WTC11 (cell line): ENCODE data around the gene TMEM143. TPM values are rescaled to one million over a fixed set of nuclear protein-coding genes. Genes with fewer than 3 reads are reported as not detected.

ENCODE experiments used
- ATAC-seq: fragments of 200-7000 bp; cut with Tn5 transposase; 2 replicates; pipeline ENCODE4 v1.10.0; 2021; ENCODE audit warnings: mild to moderate bottlenecking, moderate library complexity
- CTCF ChIA-PET: fragments of 300-600 bp; sonication (Branson Sonifier 250); formaldehyde crosslinking; loops from one replicate; lab custom pipeline; 2021; ENCODE audit warnings: antibody characterized with exemption; lab: Charles Lee
- POLR2A ChIA-PET: fragments of 350-600 bp; sonication (Branson Sonifier 250); formaldehyde crosslinking; loops from one replicate; lab custom pipeline; 2021; ENCODE audit warnings: antibody characterized with exemption; lab: Charles Lee
- DNase-seq: peaks from one replicate; pipeline ENCODE4 v3.0.0; 2021; ENCODE audit warnings: low spot score
- H3K27ac Mint-ChIP-seq: 2 replicates; pipeline ENCODE4 v1.8.0; 2021; ENCODE audit warnings: mixed read lengths
- H3K27me3 Mint-ChIP-seq: 2 replicates; pipeline ENCODE4 v1.8.0; 2021; ENCODE audit warnings: low read depth, mild to moderate bottlenecking, moderate library complexity, mixed read lengths
- H3K36me3 Mint-ChIP-seq: 2 replicates; pipeline ENCODE4 v1.8.0; 2021; ENCODE audit warnings: mixed read lengths
- H3K4me1 Mint-ChIP-seq: 2 replicates; pipeline ENCODE4 v1.8.0; 2022; ENCODE audit warnings: mixed read lengths
- H3K4me3 Mint-ChIP-seq: 2 replicates; pipeline ENCODE4 v1.8.0; 2021; ENCODE audit warnings: mild to moderate bottlenecking, moderate library complexity, mixed read lengths
- H3K9me3 Mint-ChIP-seq: 2 replicates; pipeline ENCODE4 v1.8.0; 2021; ENCODE audit warnings: mixed read lengths
- ATF1 ChIP-seq: sonication (generic); formaldehyde crosslinking; IDR thresholded peaks from 2 replicates; pipeline ENCODE4 v1.8.1; 2023; ENCODE audit warnings: mild to moderate bottlenecking, moderate library complexity, missing genetic modification reagents
- ATF3 ChIP-seq: sonication (generic); formaldehyde crosslinking; conservative IDR thresholded peaks from 2 replicates; pipeline ENCODE4 v1.8.1; 2022; ENCODE audit warnings: mild to moderate bottlenecking, missing genetic modification reagents
- FOXK1 ChIP-seq: sonication (generic); formaldehyde crosslinking; IDR thresholded peaks from 2 replicates; pipeline ENCODE4 v1.8.0; 2022; ENCODE audit warnings: mild to moderate bottlenecking, moderate library complexity, missing genetic modification reagents
- IRF2 ChIP-seq: sonication (generic); formaldehyde crosslinking; IDR thresholded peaks from 2 replicates; pipeline ENCODE4 v1.8.0; 2022; ENCODE audit warnings: low read depth, missing genetic modification reagents, borderline replicate concordance
- MLX ChIP-seq: sonication (generic); formaldehyde crosslinking; IDR thresholded peaks from 2 replicates; pipeline ENCODE4 v1.8.1; 2023; ENCODE audit warnings: mild to moderate bottlenecking, missing genetic modification reagents, moderate library complexity
- MYBL2 ChIP-seq: sonication (generic); formaldehyde crosslinking; IDR thresholded peaks from 2 replicates; pipeline ENCODE4 v1.8.1; 2023; ENCODE audit warnings: mild to moderate bottlenecking, moderate library complexity, missing genetic modification reagents
- NFATC4 ChIP-seq: fragments of 250-450 bp; sonication (Bioruptor Pico); IDR thresholded peaks from 2 replicates; pipeline ENCODE4 v1.9.0; 2021; ENCODE audit warnings: mild to moderate bottlenecking
- NR2C2 ChIP-seq: sonication (generic); formaldehyde crosslinking; IDR thresholded peaks from 2 replicates; pipeline ENCODE4 v1.8.0; 2022; ENCODE audit warnings: mild to moderate bottlenecking, missing genetic modification reagents
- SP1 ChIP-seq: sonication (generic); formaldehyde crosslinking; conservative IDR thresholded peaks from 2 replicates; pipeline ENCODE4 v1.8.1; 2022; ENCODE audit warnings: missing genetic modification reagents
- TCF7 ChIP-seq: sonication (generic); formaldehyde crosslinking; IDR thresholded peaks from 2 replicates; pipeline ENCODE4 v1.8.0; 2022; ENCODE audit warnings: mild to moderate bottlenecking, low read depth, missing genetic modification reagents, moderate library complexity
- TP53 ChIP-seq: sonication (generic); formaldehyde crosslinking; IDR thresholded peaks from 2 replicates; pipeline ENCODE4 v1.8.1; 2023; ENCODE audit warnings: mild to moderate bottlenecking, missing genetic modification reagents
- ZNF121 ChIP-seq: sonication (generic); formaldehyde crosslinking; IDR thresholded peaks from 2 replicates; pipeline ENCODE4 v1.8.0; 2023; ENCODE audit warnings: missing genetic modification reagents
- ZSCAN18 ChIP-seq: fragments of 250-450 bp; sonication (Bioruptor Pico); IDR thresholded peaks from 2 replicates; pipeline ENCODE4 v2.1.2; 2022; ENCODE audit warnings: mild to moderate bottlenecking, moderate library complexity
- total RNA-seq: library from RNA; stranded (reverse); gene quantifications from 3 replicates; pipeline ENCODE4 v1.2.3, GENCODE V29; 2021
- TF ChIP-seq, protein P1 (sequence below): fragments of 250-450 bp; sonication (Bioruptor Pico); IDR thresholded peaks from 2 replicates; pipeline ENCODE4 v1.9.0; 2021; ENCODE audit warnings: mild to moderate bottlenecking, borderline replicate concordance
- TF ChIP-seq, protein P2 (sequence below): sonication (generic); formaldehyde crosslinking; IDR thresholded peaks from 2 replicates; pipeline ENCODE4 v1.8.1; 2023; ENCODE audit warnings: mild to moderate bottlenecking, missing genetic modification reagents, borderline replicate concordance
- TF ChIP-seq, protein P3 (sequence below): sonication (generic); formaldehyde crosslinking; IDR thresholded peaks from 2 replicates; pipeline ENCODE4 v1.8.0; 2022; ENCODE audit warnings: missing genetic modification reagents
- TF ChIP-seq, protein P4 (sequence below): sonication (generic); formaldehyde crosslinking; IDR thresholded peaks from 2 replicates; pipeline ENCODE4 v1.8.1; 2022; ENCODE audit warnings: low read depth, missing genetic modification reagents, borderline replicate concordance

The TMEM143 gene
- total RNA-seq, 1 experiment from 2014 or later = 20.2 TPM

DNA sequence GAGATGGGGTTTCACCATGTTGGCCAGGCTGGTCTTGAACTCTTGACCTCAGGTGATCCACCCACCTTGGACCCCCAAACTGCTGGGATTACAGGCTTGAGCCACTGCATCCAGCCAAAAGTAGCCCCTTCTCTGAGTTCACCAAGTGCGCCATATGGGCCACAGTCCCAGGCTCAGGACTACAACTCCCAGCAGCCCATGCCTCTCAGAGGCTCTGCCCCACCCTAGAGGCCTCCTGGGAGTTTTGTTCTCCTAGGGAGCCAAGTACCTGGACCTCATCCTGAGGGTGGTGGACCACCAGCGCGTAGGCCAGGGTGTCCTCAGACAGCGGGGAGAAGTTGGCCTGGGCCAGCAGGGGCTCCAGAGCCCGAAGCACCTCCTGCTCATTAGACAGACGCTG lies 18.8 kb downstream of the TMEM143 start (continued):
- TF ChIP-seq, protein P1, sequence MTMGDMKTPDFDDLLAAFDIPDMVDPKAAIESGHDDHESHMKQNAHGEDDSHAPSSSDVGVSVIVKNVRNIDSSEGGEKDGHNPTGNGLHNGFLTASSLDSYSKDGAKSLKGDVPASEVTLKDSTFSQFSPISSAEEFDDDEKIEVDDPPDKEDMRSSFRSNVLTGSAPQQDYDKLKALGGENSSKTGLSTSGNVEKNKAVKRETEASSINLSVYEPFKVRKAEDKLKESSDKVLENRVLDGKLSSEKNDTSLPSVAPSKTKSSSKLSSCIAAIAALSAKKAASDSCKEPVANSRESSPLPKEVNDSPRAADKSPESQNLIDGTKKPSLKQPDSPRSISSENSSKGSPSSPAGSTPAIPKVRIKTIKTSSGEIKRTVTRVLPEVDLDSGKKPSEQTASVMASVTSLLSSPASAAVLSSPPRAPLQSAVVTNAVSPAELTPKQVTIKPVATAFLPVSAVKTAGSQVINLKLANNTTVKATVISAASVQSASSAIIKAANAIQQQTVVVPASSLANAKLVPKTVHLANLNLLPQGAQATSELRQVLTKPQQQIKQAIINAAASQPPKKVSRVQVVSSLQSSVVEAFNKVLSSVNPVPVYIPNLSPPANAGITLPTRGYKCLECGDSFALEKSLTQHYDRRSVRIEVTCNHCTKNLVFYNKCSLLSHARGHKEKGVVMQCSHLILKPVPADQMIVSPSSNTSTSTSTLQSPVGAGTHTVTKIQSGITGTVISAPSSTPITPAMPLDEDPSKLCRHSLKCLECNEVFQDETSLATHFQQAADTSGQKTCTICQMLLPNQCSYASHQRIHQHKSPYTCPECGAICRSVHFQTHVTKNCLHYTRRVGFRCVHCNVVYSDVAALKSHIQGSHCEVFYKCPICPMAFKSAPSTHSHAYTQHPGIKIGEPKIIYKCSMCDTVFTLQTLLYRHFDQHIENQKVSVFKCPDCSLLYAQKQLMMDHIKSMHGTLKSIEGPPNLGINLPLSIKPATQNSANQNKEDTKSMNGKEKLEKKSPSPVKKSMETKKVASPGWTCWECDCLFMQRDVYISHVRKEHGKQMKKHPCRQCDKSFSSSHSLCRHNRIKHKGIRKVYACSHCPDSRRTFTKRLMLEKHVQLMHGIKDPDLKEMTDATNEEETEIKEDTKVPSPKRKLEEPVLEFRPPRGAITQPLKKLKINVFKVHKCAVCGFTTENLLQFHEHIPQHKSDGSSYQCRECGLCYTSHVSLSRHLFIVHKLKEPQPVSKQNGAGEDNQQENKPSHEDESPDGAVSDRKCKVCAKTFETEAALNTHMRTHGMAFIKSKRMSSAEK (CRISPR knock-in tag) = no peak
- TF ChIP-seq SP1 (CRISPR knock-in tag) (no peak), FOXK1 (CRISPR knock-in tag) (no peak), MLX (no peak), ZSCAN18 (CRISPR knock-in tag) (no peak), ZNF121 (no peak), IRF2 (CRISPR knock-in tag) (no peak), NFATC4 (CRISPR knock-in tag) (no peak)
- TF ChIP-seq, protein P2, sequence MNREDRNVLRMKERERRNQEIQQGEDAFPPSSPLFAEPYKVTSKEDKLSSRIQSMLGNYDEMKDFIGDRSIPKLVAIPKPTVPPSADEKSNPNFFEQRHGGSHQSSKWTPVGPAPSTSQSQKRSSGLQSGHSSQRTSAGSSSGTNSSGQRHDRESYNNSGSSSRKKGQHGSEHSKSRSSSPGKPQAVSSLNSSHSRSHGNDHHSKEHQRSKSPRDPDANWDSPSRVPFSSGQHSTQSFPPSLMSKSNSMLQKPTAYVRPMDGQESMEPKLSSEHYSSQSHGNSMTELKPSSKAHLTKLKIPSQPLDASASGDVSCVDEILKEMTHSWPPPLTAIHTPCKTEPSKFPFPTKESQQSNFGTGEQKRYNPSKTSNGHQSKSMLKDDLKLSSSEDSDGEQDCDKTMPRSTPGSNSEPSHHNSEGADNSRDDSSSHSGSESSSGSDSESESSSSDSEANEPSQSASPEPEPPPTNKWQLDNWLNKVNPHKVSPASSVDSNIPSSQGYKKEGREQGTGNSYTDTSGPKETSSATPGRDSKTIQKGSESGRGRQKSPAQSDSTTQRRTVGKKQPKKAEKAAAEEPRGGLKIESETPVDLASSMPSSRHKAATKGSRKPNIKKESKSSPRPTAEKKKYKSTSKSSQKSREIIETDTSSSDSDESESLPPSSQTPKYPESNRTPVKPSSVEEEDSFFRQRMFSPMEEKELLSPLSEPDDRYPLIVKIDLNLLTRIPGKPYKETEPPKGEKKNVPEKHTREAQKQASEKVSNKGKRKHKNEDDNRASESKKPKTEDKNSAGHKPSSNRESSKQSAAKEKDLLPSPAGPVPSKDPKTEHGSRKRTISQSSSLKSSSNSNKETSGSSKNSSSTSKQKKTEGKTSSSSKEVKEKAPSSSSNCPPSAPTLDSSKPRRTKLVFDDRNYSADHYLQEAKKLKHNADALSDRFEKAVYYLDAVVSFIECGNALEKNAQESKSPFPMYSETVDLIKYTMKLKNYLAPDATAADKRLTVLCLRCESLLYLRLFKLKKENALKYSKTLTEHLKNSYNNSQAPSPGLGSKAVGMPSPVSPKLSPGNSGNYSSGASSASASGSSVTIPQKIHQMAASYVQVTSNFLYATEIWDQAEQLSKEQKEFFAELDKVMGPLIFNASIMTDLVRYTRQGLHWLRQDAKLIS (CRISPR knock-in tag) = no peak

- no peak overlapping the region for H3K27ac Mint-ChIP-seq
- TF ChIP-seq, protein P3, sequence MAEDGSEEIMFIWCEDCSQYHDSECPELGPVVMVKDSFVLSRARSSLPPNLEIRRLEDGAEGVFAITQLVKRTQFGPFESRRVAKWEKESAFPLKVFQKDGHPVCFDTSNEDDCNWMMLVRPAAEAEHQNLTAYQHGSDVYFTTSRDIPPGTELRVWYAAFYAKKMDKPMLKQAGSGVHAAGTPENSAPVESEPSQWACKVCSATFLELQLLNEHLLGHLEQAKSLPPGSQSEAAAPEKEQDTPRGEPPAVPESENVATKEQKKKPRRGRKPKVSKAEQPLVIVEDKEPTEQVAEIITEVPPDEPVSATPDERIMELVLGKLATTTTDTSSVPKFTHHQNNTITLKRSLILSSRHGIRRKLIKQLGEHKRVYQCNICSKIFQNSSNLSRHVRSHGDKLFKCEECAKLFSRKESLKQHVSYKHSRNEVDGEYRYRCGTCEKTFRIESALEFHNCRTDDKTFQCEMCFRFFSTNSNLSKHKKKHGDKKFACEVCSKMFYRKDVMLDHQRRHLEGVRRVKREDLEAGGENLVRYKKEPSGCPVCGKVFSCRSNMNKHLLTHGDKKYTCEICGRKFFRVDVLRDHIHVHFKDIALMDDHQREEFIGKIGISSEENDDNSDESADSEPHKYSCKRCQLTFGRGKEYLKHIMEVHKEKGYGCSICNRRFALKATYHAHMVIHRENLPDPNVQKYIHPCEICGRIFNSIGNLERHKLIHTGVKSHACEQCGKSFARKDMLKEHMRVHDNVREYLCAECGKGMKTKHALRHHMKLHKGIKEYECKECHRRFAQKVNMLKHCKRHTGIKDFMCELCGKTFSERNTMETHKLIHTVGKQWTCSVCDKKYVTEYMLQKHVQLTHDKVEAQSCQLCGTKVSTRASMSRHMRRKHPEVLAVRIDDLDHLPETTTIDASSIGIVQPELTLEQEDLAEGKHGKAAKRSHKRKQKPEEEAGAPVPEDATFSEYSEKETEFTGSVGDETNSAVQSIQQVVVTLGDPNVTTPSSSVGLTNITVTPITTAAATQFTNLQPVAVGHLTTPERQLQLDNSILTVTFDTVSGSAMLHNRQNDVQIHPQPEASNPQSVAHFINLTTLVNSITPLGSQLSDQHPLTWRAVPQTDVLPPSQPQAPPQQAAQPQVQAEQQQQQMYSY (CRISPR knock-in tag) = no peak
- no peak for TF ChIP-seq NR2C2 (CRISPR knock-in tag)
- no peak for TF ChIP-seq TP53 (CRISPR knock-in tag)
- TF ChIP-seq, protein P4, sequence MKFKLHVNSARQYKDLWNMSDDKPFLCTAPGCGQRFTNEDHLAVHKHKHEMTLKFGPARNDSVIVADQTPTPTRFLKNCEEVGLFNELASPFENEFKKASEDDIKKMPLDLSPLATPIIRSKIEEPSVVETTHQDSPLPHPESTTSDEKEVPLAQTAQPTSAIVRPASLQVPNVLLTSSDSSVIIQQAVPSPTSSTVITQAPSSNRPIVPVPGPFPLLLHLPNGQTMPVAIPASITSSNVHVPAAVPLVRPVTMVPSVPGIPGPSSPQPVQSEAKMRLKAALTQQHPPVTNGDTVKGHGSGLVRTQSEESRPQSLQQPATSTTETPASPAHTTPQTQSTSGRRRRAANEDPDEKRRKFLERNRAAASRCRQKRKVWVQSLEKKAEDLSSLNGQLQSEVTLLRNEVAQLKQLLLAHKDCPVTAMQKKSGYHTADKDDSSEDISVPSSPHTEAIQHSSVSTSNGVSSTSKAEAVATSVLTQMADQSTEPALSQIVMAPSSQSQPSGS (CRISPR knock-in tag) = no peak
- no peak for TF ChIP-seq ATF3 (CRISPR knock-in tag)
- no peak for TF ChIP-seq MYBL2 (CRISPR knock-in tag)
- TF ChIP-seq ATF1 = no peak
- no peak for TF ChIP-seq TCF7 (CRISPR knock-in tag)
- ATAC-seq (no peak), DNase-seq (no peak)
- no peaks in the 10 kb centered on the region for H3K4me1 Mint-ChIP-seq
- no peaks in the 10 kb centered on the region for H3K9me3 Mint-ChIP-seq
- H3K4me3 Mint-ChIP-seq = no peak overlapping the region
- POLR2A ChIA-PET = no interaction called here
- H3K27me3 Mint-ChIP-seq = no peaks in the 10 kb centered on the region; the same call in 1 of the 2 replicates
- no peaks in the 10 kb centered on the region for H3K36me3 Mint-ChIP-seq
- CTCF ChIA-PET = interaction anchor here (0.8 to 1.0 kb wide), 2 partner anchors 8 to 29 kb away, joined by 3 to 5 read pairs; no protein-coding TSS in a partner anchor
These were observed 20.7 kb downstream of the TMEM143 start for GRCh38 chr19:48342841-48343540.
